ENCODE results near the gene TMEM114. TPM values are rescaled to one million over a fixed set of nuclear protein-coding genes. Genes with fewer than 3 reads are reported as not detected.

TMEM114 gene
- polyA plus RNA-seq, 1 donor (not counting 4 experiments of a cell fraction or from before 2014, with no cell fraction given) = not detected

DNA sequence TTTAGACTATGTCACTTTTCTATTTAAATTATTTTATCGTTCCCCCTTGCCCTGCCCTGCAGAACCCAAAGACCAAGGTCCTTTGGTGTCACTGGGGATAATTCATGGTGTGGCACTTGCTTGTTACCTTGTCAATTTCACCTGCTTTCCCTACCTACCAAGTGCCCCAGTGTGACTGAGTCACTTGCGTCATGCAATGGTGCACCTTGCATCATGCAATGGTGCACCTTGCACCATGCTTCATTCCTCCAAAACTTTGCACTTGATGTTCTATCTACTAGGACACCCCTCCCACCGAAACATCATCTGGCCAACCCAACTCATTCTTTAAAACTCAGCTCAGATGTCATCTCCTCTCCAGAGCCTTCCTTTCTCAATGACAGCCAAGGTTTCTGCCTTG, 47.1 kb downstream of the TMEM114 start:
- Histone ChIP-seq H3K4me3 (ENCODE audit: control insufficient read depth in 2 of 3, extremely low read depth in 1 of 3, insufficient read depth in 2 of 3, low read depth in 1 of 3, low read length in 3 of 3) (no peak overlapping the region), H3K4me1 (ENCODE audit: control insufficient read depth, extremely low read depth, insufficient read depth, low read length) (no peaks in the 10 kb centered on the region), H3K27me3 (ENCODE audit: control insufficient read depth, extremely low read depth, insufficient read depth, low read length) (no peaks in the 10 kb centered on the region), H3K4me2 (ENCODE audit: control insufficient read depth, extremely low read depth, insufficient read depth, low read depth, low read length) (no peak overlapping the region), H3K9ac (ENCODE audit: control insufficient read depth, extremely low read depth, insufficient read depth, low read length) (no peak overlapping the region), H3K27ac (ENCODE audit: control insufficient read depth, insufficient read depth, low read length) (no peak overlapping the region), H3K79me2 (ENCODE audit: control insufficient read depth, insufficient read depth, low read length) (no peaks in the 10 kb centered on the region), H4K20me1 (ENCODE audit: control insufficient read depth, extremely low read depth, insufficient read depth, low read length) (no peaks in the 10 kb centered on the region), H3K9me3 (ENCODE audit: control insufficient read depth, low read depth, low read length) (no peaks in the 10 kb centered on the region), H2AFZ (ENCODE audit: control insufficient read depth, low read length) (no peak overlapping the region), H3K36me3 (ENCODE audit: control insufficient read depth in 2 of 2, extremely low read depth in 1 of 2, insufficient read depth in 2 of 2, low read length in 2 of 2) (no peaks in the 10 kb centered on the region), H3K9me1 (ENCODE audit: control insufficient read depth, extremely low read depth, insufficient read depth, low read length) (no peaks in the 10 kb centered on the region)
- DNase-seq (ENCODE audit: low read depth, low spot score) (no peak), FAIRE-seq (no peak)
- dilution Hi-C loops (cut with MboI; ENCODE audit: extremely low pct_ligation_motif_present, low sequenced_read_pairs) = no loop called here
- TF ChIP-seq, protein P1, sequence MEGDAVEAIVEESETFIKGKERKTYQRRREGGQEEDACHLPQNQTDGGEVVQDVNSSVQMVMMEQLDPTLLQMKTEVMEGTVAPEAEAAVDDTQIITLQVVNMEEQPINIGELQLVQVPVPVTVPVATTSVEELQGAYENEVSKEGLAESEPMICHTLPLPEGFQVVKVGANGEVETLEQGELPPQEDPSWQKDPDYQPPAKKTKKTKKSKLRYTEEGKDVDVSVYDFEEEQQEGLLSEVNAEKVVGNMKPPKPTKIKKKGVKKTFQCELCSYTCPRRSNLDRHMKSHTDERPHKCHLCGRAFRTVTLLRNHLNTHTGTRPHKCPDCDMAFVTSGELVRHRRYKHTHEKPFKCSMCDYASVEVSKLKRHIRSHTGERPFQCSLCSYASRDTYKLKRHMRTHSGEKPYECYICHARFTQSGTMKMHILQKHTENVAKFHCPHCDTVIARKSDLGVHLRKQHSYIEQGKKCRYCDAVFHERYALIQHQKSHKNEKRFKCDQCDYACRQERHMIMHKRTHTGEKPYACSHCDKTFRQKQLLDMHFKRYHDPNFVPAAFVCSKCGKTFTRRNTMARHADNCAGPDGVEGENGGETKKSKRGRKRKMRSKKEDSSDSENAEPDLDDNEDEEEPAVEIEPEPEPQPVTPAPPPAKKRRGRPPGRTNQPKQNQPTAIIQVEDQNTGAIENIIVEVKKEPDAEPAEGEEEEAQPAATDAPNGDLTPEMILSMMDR (optimal IDR thresholded peaks at IDR 0.05 in 1 of 3, IDR thresholded peaks at IDR 0.05 in 1 of 3, conservative IDR thresholded peaks at IDR 0.05 in 1 of 3; ENCODE audit: extremely low read depth in 1 of 3, insufficient read depth in 2 of 3, low read length in 3 of 3) = no peak
- no peak for TF ChIP-seq EZH2 (IDR thresholded peaks at IDR 0.05; ENCODE audit: low read length)

DNA sequence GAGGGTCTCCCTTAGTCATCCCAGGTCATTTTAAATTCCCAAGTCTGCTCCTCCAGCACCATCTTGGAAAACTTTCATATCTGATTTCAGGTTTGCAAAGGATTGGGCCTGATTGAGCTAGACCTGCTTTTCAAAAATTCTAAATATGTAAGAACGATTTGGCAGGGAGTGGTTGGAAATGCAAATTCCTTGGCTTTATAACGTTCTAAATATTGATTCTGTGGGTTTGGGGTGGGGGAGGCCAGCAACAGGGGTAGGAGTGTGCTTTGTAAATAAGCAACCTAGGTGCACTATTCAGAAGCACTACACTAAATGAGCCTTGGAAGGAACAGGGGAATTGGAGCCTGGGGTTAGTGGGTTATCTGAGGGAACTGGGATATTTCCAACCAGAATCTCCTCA, 47.9 kb downstream of the TMEM114 start:
- no peaks in the 10 kb centered on the region for H4K20me1 ChIP-seq (ENCODE audit: control insufficient read depth, extremely low read depth, insufficient read depth, low read length)
- DNase-seq (ENCODE audit: low read depth, low spot score) (no peak), FAIRE-seq (no peak)
- H3K9me3 ChIP-seq (ENCODE audit: control insufficient read depth, low read depth, low read length) = no peaks in the 10 kb centered on the region
- no peaks in the 10 kb centered on the region for H3K79me2 ChIP-seq (ENCODE audit: control insufficient read depth, insufficient read depth, low read length)
- H3K4me2 ChIP-seq (ENCODE audit: control insufficient read depth, extremely low read depth, insufficient read depth, low read depth, low read length) = no peak overlapping the region
- H3K9ac ChIP-seq (ENCODE audit: control insufficient read depth, extremely low read depth, insufficient read depth, low read length) = no peak overlapping the region
- no peak overlapping the region for H3K27ac ChIP-seq (ENCODE audit: control insufficient read depth, insufficient read depth, low read length)
- H3K4me1 ChIP-seq (ENCODE audit: control insufficient read depth, extremely low read depth, insufficient read depth, low read length) = no peaks in the 10 kb centered on the region
- no peaks in the 10 kb centered on the region for H3K9me1 ChIP-seq (ENCODE audit: control insufficient read depth, extremely low read depth, insufficient read depth, low read length)
- H3K36me3 ChIP-seq (ENCODE audit: control insufficient read depth in 2 of 2, extremely low read depth in 1 of 2, insufficient read depth in 2 of 2, low read length in 2 of 2) = no peaks in the 10 kb centered on the region
- no peaks in the 10 kb centered on the region for H3K27me3 ChIP-seq (ENCODE audit: control insufficient read depth, extremely low read depth, insufficient read depth, low read length)
- no peak overlapping the region for H2AFZ ChIP-seq (ENCODE audit: control insufficient read depth, low read length)
- no peak overlapping the region for H3K4me3 ChIP-seq (ENCODE audit: control insufficient read depth in 2 of 3, extremely low read depth in 1 of 3, insufficient read depth in 2 of 3, low read depth in 1 of 3, low read length in 3 of 3)
- TF ChIP-seq, protein P1 (optimal IDR thresholded peaks at IDR 0.05 in 1 of 3, IDR thresholded peaks at IDR 0.05 in 1 of 3, conservative IDR thresholded peaks at IDR 0.05 in 1 of 3; ENCODE audit: extremely low read depth in 1 of 3, insufficient read depth in 2 of 3, low read length in 3 of 3) = no peak
- TF ChIP-seq EZH2 (IDR thresholded peaks at IDR 0.05; ENCODE audit: low read length) = no peak
- dilution Hi-C loops (cut with MboI; ENCODE audit: extremely low pct_ligation_motif_present, low sequenced_read_pairs) = no loop called here

Data from keratinocyte (primary cell).